Activated CD4-positive, CD25-positive, alpha-beta regulatory T cell treated with anti-CD3 and anti-CD28 coated beads, Interleukin-2, amount 50 U/mL, for 16 hours (primary cell): Measurements from ENCODE around the gene KLF16.
"Not testable (repeated sequence)": the region's sequence is repeated elsewhere in the genome, so short reads cannot be mapped to it uniquely, and the experiment has no call there.

Source experiments
- DNase-seq: peaks from one replicate; pipeline ENCODE4 v3.0.0-alpha.2; 2020; ENCODE audit warnings: low read depth, low spot score

Gene KLF16

DNA sequence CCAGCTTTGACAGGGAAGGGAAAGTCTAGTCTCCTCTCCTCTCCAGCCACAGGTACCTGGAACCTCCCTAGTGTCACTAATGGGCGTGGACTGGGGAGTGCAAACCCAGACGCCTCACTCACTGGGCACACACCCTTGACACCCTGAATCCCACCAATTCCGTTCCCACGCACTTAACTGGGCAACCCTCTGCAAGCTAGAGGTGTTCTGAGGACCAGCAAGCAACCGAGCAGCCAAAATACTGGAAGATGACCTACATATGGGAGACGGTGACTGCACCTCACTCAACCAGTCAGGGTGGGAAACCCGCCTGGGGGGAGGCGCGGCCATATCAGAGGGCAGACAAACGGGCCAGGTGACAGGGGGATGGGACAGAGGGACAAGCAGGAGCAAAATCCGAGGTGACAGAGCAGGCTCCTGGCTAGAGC is 20.9 kb upstream of the KLF16 start:
- no peak for DNase-seq

DNA sequence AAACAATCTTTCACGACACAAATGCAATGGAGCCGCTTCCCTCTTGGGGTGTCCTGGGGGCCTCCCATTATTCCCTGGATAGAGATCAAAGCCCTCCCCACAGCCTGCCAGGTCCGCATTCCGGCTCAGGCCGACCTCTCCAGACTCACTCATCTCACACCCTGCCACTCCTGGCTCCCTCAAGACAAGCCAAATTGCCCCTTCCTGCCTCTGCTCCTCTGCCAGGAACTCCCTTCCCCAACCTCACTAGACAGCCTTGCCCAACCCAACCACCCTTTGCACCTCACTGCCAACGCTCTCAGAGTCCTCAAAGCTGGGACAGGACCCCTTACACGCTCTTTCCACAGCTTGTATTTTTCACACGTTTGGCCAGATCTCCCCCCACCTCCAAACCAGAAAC is 20.4 kb upstream of the KLF16 start:
- DNase-seq, result no peak

DNA sequence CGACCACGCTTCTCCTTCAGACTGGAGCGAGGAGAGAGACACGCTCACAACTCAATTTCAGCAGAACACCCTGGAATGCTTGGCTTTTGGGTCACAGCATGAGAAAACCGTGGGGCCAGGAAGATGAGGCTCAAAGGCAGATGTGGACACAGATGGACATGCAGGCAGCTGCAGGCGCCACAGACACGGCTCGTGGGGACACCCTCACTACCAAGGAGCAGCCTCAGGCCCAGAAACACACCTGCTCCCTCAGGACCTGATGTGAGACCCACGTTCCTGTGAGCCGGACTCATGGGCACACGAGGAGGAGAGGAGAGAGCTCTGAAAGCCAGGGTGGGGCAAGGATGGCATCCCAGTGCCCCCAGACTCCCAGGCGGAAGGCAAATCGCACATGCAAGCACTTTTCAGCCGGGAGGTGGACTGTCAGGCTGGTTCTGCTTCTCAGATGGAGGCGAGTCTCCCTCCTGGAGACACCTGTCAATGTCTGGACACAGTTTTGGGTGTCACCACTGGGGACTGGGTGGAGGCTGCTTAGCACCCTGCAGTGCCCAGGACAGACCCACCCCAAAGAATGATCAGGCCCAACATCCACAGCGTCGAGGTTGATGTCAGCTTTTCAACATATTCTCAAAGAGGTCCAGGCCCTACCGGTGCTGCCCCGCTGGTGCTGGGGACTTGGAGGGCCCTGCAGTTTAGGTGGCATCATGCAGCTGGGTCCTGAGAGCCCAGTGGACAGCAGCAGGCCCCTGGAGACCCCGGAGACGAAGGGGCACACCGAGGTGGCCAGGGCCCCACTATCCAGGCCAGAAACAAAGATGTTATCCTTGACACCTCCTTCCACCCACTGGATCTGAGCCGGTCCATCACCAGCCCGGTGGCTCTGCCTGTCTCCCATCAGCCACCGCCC is 19.7 kb upstream of the KLF16 start:
- no peak for DNase-seq

DNA sequence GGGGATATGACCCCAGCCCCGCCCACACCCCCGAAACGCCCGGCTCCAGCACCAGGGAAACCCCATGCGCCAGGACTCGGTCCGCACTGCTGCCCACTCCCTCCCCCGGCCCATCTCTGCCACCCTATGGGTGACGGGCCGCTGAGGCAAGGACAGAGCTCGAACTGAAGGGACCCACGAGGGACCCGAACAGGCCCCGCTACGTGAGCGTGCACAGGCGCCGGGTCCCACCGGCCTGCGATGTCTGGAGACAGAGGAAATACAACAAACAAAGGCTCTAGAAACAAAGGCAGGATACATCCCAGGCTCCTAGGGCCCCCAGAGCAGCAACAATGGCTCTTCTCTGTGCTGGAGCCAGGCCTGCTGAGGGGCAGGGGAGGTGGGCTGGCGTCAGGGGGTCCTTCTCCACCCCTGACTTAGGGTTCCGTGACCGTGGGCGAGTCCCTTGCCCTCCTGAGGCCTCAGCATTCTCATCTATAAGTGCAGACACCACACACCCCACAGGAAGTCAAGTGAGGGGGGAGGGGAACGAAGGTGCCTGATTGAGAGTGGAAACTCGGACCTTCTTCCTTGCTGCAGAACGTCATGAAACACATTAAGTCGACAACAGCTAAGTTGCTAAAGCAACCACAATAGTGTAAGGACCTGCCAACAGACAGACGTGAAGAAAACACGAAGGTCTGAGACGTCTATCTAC is 18.9 kb upstream of the KLF16 start:
- peak; percentile 51 for DNase-seq

DNA sequence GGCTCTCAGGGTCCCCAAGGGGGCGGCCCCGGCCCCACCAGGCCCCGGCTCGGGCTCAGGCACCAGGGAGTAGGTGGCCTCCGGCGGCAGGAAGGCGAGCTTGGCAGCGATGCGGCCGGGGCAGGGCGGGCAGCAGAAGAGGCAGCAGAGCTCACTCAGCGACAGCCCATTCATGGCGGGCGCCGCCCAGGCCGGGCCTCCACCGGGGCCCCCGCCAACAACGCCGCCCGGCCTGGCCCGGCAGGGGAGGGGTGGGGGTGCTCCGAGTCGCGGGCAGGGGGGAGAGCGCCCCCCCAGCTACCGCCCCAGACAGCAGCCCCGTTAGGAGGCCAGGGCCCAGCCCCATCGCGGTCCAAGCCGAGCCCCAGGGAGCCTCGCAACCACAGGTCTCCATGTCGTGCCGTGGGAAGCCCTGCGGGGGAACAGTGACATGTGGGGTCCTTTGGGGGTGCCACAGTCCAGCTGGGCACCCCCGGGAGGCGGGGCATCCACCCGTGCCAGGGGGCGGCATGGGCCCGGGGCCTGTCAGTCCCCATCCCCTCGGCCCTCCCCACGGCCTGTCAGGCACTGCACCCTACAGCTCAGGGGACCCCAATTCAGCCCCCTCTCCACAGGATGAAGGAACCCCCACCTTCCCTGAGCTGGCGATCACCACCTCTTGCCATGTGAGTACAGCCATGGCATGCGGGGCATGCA is 18.2 kb upstream of the KLF16 start:
- not testable (repeated sequence) for DNase-seq

DNA sequence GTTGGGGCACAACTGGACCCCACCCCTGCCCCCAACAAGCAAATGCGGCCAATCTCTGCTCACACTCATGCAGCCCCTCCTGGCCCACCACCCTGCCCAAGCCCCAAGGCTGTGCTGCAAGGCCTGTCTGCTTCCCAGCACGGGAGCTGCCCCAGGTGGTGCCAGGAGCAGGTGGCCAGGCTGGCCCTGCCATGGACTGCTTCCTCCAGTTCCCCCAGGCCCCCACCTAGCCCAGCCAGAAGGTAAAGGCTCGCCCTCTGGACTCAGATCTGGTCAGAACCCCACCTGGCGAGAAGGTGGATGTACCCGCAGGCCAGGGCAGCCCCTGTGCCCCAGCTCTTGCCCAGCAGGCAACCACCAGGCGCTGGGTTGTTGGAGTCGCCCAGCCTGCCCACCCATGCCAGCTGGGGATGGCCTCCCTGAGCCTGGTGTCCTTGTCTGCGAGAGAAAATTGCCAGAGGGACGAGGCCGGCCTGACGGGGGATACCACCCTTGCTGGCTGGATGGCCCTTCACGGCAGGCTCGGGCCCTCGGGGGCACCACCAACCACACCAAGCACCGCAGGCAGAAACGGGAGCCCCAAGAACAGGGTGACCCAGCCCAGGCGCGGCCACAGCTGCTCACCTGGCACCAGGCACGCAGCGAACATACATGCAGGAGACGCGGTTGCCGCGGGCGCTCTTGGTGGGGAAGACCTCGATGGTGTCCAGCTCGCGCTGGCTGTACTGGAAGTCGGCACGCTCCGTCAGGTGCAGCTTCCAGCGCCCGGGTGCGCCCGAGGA is 17.4 kb upstream of the KLF16 start:
- DNase-seq, result no peak

DNA sequence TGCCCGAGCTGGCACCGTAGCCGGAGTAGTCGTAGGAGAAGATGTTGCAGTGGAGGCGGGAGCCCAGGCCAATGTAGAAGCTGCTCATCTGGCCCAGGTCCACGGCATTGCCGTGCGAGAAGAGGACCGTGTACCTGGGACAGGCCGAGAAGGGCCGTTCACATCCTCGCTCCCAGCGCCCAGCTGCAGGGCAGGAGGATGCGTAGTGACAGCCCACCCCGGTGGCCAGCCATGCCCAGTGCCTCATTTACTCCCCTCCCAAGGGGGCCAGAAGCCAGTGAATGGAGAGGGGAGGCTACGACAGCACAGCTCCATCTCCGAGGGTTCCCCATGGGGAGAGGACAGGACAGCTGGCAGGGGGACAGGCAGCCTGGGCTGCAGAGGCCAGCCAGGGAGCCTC is 16.6 kb upstream of the KLF16 start:
- not testable (repeated sequence) for DNase-seq

DNA sequence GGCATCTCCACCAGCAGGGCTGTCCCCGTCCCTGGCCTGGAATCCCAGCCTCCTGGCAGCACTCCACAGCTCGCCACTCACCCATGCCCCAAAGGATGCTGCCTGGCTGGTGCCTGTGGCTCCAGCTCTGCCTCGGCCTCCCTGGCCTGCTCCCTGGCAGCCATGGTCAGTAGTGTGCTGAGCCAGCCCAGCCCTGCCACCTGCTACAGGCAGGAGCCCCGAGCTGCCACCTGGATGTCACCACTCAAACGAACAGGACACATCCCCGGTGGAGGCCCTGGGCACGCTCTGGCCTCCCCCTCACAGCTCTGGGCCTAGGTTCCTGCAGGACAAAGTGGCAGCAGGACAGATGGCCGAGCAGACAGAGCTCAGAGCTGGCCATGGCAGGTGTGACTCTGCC is 15.2 kb upstream of the KLF16 start:
- not testable (repeated sequence) for DNase-seq

DNA sequence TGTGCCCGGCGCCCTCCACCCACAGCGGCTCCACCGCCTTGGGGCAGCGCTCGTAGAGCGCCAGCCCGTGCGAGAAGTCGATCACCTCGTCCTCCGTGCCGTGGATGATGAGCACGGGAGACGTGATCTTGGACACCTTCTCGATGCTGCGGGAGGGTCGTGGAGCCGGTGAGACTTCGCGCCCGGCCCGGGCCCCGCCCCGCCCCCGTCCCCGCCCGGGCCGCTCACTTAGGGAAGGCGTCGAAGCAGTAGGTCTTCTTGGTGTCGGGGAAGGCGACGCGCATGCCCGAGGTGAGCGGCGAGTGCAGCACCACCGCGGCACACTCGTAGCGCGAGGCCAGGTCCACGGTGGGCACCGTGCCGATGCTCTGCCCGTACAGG is 13.9 kb upstream of the KLF16 start:
- DNase-seq, result not testable (repeated sequence)

DNA sequence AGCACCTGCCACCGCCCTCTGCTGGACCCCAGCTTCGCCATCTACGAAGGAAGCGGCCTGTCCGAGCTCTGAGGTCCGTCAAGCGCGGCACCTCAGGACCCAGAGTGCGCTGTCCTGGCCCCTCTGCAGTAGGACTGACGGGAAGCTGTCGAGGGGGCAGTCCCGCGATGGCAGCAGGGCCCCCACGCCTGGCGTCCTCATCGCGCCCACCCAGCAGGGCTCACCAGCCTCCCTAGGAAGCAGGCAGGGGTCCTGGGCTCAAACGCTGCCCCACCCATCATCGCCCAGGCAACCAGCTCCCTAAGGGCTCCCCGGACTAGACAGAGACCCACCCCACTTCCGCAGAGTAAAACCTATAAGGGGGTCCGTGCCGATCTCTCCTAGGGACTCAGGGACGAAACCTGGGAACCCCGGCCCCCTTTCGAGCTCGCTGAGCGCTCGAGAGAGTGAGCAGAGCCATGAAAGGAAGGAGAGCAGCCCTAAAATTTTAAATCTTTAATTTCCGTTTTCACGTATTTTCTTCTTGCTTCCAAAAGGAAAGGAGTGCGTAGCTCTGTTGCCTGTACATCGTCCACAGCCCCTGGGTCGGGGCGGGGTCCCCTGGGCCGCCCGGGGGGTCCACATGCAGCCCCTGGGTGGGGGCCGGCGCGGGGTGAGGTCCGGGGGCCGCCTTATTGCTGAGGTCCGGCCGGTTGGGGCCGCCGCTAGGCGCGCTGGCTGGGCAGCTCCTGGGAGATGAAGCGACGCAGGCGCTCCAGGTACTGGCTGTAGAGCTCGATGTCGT is 13.3 kb upstream of the KLF16 start:
- not testable (repeated sequence) for DNase-seq

DNA sequence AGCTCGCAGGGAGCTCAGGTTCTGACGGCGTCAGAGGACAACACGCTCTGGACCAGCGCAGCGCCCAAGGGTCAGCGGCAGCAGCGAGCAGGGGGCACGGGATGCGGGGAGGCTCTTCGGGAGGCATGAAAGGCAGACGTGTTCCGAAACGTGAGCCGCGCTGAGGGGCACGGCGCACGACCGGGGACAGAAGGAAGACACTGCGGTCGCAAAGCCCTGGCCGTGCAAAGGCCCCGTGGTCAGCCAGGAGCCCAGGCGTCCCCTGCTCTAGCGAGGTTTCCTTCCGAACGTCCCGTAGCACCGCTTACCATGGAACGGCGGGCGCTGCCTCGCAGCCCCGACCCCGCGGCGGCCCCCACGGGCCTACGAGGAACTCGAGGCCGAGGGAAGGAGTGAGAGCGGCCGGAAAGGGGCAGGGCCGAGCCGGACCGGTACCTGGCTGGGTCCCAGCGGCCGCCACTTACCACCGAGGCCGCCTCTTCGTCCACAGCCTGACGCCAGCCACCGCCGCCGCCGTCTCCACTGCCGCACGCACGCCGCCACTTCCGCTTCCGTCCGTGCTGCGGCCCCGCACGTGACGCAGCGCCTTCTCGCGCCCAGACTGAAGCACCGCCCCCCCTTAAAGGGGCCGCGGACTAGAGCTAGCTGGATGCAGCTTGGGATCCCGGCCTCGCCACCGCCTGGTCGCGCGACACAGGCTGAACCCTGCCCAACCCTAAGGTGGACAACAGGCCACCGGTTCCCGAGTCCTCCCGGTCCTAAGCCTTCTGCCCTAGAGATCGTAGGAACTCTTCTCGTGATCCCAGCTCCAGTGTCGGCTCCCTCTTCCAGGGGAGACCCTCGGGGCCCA is 12.5 kb upstream of the KLF16 start:
- DNase-seq, result peak; percentile 76

DNA sequence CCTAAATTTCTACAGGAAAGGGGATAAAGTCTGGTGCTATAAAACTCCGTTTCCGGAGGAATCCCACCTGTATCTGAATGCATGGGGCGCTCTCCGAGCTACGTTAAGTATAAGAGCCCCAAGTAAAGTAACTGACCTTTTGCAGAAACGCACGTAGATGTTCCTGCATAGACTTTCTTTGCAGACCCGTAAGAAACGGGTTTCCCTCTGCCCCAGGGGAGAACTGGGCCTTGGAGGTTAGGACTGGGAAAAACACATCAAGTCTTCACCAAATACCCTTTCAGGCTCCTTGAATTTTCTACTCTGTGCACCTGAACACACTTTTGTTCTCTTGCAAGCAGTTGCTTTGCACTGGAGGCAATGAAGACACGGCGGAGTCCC is 11.9 kb upstream of the KLF16 start:
- not testable (repeated sequence) for DNase-seq

DNA sequence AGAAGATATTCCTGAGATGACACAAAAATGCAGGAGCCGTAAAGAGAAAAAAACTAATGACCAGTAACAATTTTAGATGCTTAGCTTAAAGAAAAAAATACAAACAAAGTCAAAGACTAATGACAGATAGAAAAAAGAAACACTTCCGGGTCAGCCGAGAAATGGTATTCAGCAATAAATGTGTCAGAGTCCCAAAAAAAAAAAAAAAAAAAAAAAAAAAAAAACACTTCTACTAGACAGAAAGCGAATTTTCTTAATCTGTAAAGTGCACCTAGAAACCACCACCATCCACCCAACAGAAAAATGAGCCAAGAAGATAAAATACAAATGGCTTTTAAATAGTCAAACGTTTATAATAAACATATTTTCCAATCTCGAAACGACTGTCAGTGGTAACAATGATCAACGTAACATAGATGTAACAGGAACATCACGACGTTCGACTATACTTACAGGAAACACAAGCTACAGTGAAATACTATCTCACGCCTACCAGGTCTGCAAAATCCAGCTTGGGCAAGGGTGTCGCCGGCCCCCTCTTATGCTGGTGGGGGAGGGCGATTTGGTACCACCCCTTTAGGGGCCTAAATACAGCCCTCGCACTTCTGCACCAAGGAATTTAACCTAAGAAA is 11.3 kb upstream of the KLF16 start:
- DNase-seq, result no peak

DNA sequence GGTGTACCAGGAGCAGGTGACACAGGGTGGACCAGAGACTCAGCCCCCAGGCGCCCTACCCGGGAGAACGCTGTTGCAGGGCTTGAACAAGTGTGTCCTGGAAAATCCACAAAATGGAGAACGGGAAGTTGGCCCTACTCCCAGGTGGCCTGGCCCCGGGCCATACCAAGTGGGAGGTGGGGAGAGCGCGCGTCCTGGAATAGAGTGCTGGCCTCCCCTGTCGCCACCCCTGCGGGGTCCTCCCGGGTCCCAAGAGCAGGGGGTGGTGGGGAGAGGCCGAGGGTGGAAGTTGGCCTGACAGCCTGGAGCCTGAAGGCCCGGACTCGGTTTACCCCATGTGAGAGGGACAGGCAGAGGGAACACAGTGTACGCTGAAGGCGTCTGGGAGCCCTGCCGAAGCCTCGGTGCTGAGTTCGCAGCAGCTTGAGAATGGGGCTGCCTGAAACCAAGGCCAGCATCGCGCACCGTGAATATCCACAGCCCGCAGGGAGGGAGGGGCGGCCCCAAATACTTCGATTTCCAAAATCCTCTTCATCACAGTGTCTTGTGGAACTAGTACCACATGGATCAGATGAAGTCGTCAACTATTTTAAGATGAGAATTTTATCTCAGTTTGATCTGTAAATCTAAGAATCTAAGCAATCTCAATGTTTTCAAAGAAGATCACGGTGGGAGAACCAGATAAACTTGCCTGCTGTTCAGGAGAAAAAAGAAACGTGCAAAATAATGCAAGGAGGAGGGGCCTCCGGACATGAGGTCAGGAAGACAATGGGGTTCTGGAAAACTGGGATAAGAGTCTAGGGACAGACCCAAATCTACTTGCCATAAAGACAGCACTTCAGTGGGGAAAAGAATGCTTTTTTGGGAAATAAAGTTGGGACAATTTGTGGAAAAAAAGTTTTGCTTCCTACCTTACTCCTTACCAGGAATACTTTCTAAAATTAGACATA is 10.4 kb upstream of the KLF16 start:
- DNase-seq, result no peak

DNA sequence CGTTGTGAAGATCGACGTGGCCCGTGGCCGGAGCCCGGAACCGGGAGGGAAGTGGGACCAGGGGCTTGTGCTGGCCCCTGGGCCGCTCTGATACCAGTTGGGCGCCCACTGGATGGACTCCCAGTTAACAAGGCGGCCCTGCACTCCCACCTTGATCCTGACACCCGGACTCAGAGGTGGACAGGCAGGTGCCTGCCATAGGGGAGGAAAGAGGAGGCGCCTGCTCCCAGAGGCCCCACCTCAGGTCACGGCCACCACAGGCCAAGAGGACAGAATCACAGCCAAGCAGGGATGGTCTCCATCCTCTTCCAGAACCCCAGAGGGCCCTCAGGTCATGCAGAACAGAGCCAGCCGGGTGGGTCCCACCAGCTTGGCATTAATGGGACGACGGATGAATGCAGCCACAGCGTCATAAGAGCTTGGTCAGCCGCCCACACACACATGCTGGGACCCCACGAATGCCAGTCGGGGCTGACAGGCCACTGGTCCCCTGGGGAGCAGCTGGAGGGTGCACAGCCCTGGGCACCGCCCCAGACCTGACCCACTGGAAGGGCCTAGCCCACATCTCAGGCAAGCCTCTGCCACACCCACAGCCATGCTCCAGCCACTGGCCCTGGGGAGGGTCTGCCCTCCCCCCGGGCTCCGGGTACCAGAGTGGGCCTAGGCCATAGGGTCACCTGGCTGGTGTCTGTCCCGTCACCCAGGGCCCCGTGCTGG is 9.6 kb upstream of the KLF16 start:
- DNase-seq, result no peak

DNA sequence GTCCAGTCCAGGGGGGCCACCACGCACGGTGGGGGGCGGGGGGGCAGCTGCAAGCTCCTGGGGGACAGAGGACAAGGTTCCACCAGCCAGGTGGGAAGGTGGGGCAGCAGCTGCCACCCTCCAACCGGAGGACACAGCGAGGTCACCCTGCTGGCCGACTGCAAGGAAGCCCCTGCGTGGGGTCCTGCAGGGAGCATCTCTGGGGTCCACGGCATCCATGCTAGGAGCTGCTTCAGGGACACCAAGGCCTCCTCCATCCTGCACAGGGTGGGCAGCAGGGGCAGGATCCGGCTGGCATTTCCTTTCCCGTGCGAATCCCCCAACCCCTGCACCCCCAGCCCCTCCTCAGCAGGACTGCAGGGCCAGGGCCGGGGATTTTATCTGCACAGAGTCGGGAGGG is 8.3 kb upstream of the KLF16 start:
- no peak for DNase-seq

DNA sequence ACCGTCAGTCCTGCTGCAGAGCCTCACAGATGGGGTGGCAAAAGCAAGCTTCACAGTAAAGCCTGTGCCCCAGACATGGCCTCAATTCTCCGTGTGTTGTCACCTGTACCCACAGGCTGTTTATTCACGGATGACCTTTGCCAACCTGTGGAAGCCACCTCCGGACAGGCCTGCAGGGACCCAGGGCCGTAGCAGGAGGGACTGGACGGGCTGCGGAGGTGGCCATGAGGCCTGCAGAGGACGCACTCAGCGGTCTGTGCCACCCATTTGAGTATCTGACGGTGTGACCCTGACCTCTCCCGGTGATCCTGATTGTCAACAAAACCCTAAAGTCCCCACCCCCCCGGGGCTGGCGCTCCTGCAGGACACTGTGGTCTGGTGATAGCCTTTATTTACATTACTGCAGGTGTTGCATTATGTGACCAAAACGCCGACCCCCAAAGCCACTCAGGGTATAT is 7.8 kb upstream of the KLF16 start:
- DNase-seq, result no peak

DNA sequence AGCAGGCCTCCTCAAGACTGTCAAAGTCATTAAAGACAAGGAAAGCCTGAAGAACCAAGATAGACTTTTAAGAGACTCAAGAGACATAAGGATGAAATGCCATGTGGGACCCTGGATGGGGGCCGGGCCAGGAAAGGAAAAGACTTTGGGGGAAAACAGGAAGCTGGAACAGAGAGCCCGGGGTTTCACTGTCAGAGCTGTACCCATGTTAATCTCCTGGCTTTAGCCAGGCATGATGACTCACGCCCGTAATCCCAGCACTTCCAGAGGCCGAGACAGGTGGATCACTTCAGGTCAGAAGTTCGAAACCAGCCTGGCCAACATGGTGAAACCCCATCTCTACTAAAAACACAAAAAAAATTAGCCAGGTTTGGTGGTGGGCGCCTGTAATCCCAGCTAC is 5.6 kb upstream of the KLF16 start:
- no peak for DNase-seq
